Neuronal stem cell (in vitro differentiated cells): ENCODE data around the gene SPTBN5.

Source experiments
- DNase-seq: peaks from one replicate; pipeline ENCODE4 v3.0.0-alpha.2; 2013; ENCODE audit warnings: low spot score
- H2AFZ ChIP-seq: one replicate; pipeline ENCODE4 v1.6.1; 2013; ENCODE audit warnings: mild to moderate bottlenecking, low read length, inconsistent platforms
- H2AK5ac ChIP-seq: 2 replicates; pipeline ENCODE4 v1.6.1; 2013; ENCODE audit warnings: low read depth, mild to moderate bottlenecking, inconsistent platforms, low read length, moderate library complexity, mixed read lengths
- H2BK120ac ChIP-seq: 2 replicates; pipeline ENCODE4 v1.6.1; 2013; ENCODE audit warnings: low read depth, mild to moderate bottlenecking, inconsistent platforms, low read length, moderate library complexity, mixed read lengths
- H2BK12ac ChIP-seq: one replicate; pipeline ENCODE4 v1.6.1; 2013; ENCODE audit warnings: low read length, inconsistent platforms
- H2BK15ac ChIP-seq: 2 replicates; pipeline ENCODE4 v1.6.1; 2013; ENCODE audit warnings: mild to moderate bottlenecking, low read length, inconsistent platforms, mixed read lengths
- H2BK5ac ChIP-seq: one replicate; pipeline ENCODE4 v1.6.1; 2013; ENCODE audit warnings: inconsistent platforms, mild to moderate bottlenecking, low read length, moderate library complexity
- H3K14ac ChIP-seq: one replicate; pipeline ENCODE4 v1.6.1; 2013; ENCODE audit warnings: low read length, inconsistent platforms
- H3K18ac ChIP-seq: 2 replicates; pipeline ENCODE4 v1.6.1; 2013; ENCODE audit warnings: low read length, inconsistent platforms
- H3K23ac ChIP-seq: 2 replicates; pipeline ENCODE4 v1.6.1; 2013; ENCODE audit warnings: low read depth, mild to moderate bottlenecking, mixed read lengths, low read length, inconsistent platforms; ENCODE audit not compliant: poor library complexity
- H3K27ac ChIP-seq: replicated peaks from 3 replicates; pipeline ENCODE4 v1.5.1; 2013; ENCODE audit warnings: low read length, inconsistent platforms
- H3K27me3 ChIP-seq, 3 experiments: 2 replicates each; pipeline ENCODE4 v1.6.1; 2013; ENCODE audit warnings: low read length in 3 of 3, mild to moderate bottlenecking in 2 of 3, inconsistent platforms in 1 of 3, low read depth in 1 of 3, mixed read lengths in 1 of 3, moderate library complexity in 1 of 3; ENCODE audit not compliant: control insufficient read depth in 3 of 3, insufficient read depth in 3 of 3
- H3K36me3 ChIP-seq, 2 donors: replicated peaks in 1 of 2; 2 replicates each; pipeline ENCODE4 v1.6.1; 2013; ENCODE audit warnings: low read length in 2 of 2; ENCODE audit not compliant: control insufficient read depth in 2 of 2, insufficient read depth in 2 of 2
- H3K4ac ChIP-seq: 2 replicates; pipeline ENCODE4 v1.6.1; 2013; ENCODE audit warnings: inconsistent platforms, mild to moderate bottlenecking, low read length, moderate library complexity
- H3K4me1 ChIP-seq, 2 donors: 1 replicate in 1 of 2; 2 replicates in 1 of 2; pipeline ENCODE4 v1.6.1; 2013; ENCODE audit warnings: low read length in 2 of 2, low read depth in 1 of 2; ENCODE audit not compliant: control insufficient read depth in 2 of 2, insufficient read depth in 1 of 2
- H3K4me2 ChIP-seq: one replicate; pipeline ENCODE4 v1.6.1; 2013; ENCODE audit warnings: mild to moderate bottlenecking, low read length, inconsistent platforms; ENCODE audit not compliant: insufficient read depth, poor library complexity, severe bottlenecking
- H3K4me3 ChIP-seq, 2 donors: 2 replicates each; pipeline ENCODE4 v1.5.1; 2013; ENCODE audit warnings: low read length in 2 of 2, mild to moderate bottlenecking in 2 of 2, inconsistent platforms in 1 of 2, moderate library complexity in 1 of 2
- H3K79me1 ChIP-seq: one replicate; pipeline ENCODE4 v1.6.1; 2013; ENCODE audit warnings: low read depth, mild to moderate bottlenecking, inconsistent platforms, low read length, moderate library complexity
- H3K9ac ChIP-seq: one replicate; pipeline ENCODE4 v1.6.1; 2013; ENCODE audit warnings: mild to moderate bottlenecking, low read depth, low read length, inconsistent platforms; ENCODE audit not compliant: poor library complexity
- H3K9me3 ChIP-seq, 2 donors: replicated peaks in 1 of 2; 2 replicates each; pipeline versions ENCODE3 to v1.6.1; 2013; ENCODE audit warnings: low read length in 2 of 2, mild to moderate bottlenecking in 2 of 2, inconsistent platforms in 1 of 2, low read depth in 1 of 2, mixed read lengths in 1 of 2, moderate library complexity in 1 of 2; ENCODE audit not compliant: control insufficient read depth in 2 of 2, insufficient read depth in 1 of 2
- H4K8ac ChIP-seq: one replicate; pipeline ENCODE4 v1.6.1; 2013; ENCODE audit warnings: low read depth, mild to moderate bottlenecking, inconsistent platforms, low read length, moderate library complexity
- H4K91ac ChIP-seq: one replicate; pipeline ENCODE4 v1.6.1; 2013; ENCODE audit warnings: low read length, low read depth, mild to moderate bottlenecking, inconsistent platforms; ENCODE audit not compliant: poor library complexity
- WGBS, 2 donors: extraction: QIAGEN DNeasy Blood & Tissue Kit; methylation state at CpG; one replicate each; pipeline ENCODE4 v1.1.7; 2013; ENCODE audit warnings: missing lambda C conversion rate in 2 of 2, mixed read lengths in 1 of 2; ENCODE audit not compliant: insufficient read length in 2 of 2, insufficient replicate concordance in 1 of 2; ENCODE audit errors: extremely low coverage in 2 of 2; 5-methylcytosine and 5-hydroxymethylcytosine counted together

The SPTBN5 gene

DNA sequence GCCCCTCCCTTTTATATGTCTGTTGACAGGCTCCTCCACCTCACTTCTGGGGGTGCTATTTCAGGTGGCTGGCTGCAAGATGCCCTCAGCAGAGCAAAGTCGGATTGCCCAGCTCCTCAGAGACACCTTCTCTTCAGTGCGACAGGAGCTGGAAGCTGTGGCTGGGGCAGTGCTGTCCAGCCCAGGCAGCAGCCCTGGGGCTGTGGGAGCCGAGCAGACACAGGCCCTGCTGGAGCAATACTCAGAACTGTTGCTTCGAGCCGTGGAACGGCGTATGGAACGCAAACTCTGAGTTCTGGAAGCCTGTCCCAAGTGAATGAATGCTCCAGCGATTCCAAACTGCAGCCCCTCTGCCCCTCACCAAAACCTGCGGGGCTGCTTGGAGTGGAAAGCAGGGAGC is 68.7 kb downstream of the SPTBN5 start:
- H3K4me3 ChIP-seq = no peak overlapping the region
- no peak overlapping the region for H4K91ac ChIP-seq
- no peak overlapping the region for H2BK15ac ChIP-seq
- no peak overlapping the region for H3K14ac ChIP-seq
- H2AFZ ChIP-seq = no peak overlapping the region
- no peak overlapping the region for H3K18ac ChIP-seq
- peaks cover 3% of the 10 kb centered on the region for H3K79me1 ChIP-seq
- H2AK5ac ChIP-seq = no peak overlapping the region
- H3K27me3 ChIP-seq = no peaks in the 10 kb centered on the region
- no peak overlapping the region for H3K4ac ChIP-seq
- no peak overlapping the region for H2BK120ac ChIP-seq
- DNase-seq = no peak
- no CpG with 5 or more reads among the region's 10 CpGs for WGBS, 2 donors
- H3K9ac ChIP-seq = no peak overlapping the region
- peak overlapping the region; percentile 18 for H3K23ac ChIP-seq
- H3K9me3 ChIP-seq = no peaks in the 10 kb centered on the region
- H3K4me2 ChIP-seq = no peak overlapping the region
- H2BK5ac ChIP-seq = no peak overlapping the region
- no peak overlapping the region for H2BK12ac ChIP-seq
- no peak overlapping the region for H4K8ac ChIP-seq
- H3K27ac ChIP-seq = no peak overlapping the region
- peaks cover 14 to 58% of the 10 kb centered on the region in 2 donors for H3K36me3 ChIP-seq
- peaks cover 8% of the 10 kb centered on the region in 2 donors for H3K4me1 ChIP-seq

DNA sequence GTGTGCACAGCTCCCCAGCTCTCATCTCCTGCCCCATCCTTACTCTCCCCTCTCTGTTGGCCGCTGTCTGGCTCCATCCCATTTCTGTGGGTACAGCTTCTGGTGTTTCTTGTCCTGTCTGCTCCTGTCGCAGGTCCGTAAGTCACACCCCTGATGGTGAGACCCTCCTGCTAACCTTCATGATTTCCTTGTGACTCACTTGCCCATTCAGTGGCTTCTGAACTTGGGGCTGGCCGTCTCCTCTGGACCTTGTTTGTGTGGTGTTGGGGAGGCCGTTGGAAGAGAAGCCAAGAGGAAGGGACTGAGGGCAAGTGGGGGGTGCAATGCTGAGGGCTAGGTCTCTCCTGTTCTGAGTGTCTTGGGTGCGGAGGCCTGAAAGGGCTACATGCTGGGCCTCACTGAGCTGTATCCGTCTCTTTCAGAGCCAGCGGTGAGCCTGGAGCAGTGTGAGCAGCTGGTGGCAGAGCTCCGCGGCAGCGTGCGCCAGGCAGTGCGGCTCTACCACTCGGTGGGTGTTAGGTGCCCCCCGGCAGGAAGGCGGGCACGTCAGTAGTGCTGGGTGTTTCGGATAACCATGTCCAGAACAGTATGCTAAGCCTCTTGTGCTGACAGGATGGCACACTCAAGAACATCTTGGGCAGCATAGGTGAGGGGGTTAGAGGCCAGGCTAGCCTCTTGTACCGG is 69.6 kb downstream of the SPTBN5 start:
- Histone ChIP-seq H3K27me3 (no peaks in the 10 kb centered on the region), H3K36me3 (peaks cover 15 to 57% of the 10 kb centered on the region in 2 donors)
- WGBS, 2 donors = no CpG with 5 or more reads among the region's 19 CpGs

GRCh38 chr15:41823502-41823901 is 70.4 kb downstream of the SPTBN5 start:
- peak overlapping the region; percentile 39 for H2BK5ac ChIP-seq
- H2BK12ac ChIP-seq = no peak overlapping the region
- H3K23ac ChIP-seq = no peak overlapping the region
- no peak overlapping the region for H3K14ac ChIP-seq
- H3K4me3 ChIP-seq = no peak overlapping the region
- no peak overlapping the region for H3K27ac ChIP-seq
- peaks cover 21 to 64% of the 10 kb centered on the region in 2 donors for H3K36me3 ChIP-seq
- no peaks in the 10 kb centered on the region for H3K9me3 ChIP-seq
- H3K27me3 ChIP-seq = no peaks in the 10 kb centered on the region
- no peak overlapping the region for H2AK5ac ChIP-seq
- H2BK120ac ChIP-seq = no peak overlapping the region
- no peak overlapping the region for H3K9ac ChIP-seq
- DNase-seq = no peak
- H2BK15ac ChIP-seq = no peak overlapping the region
- H4K91ac ChIP-seq = no peak overlapping the region
- H3K4me1 ChIP-seq = peaks cover 1 to 2% of the 10 kb centered on the region in 2 donors
- WGBS, 2 donors = no CpG with 5 or more reads among the region's 11 CpGs
- no peak overlapping the region for H4K8ac ChIP-seq
- no peak overlapping the region for H2AFZ ChIP-seq
- peak overlapping the region; percentile 52 for H3K18ac ChIP-seq
- H3K79me1 ChIP-seq = no peaks in the 10 kb centered on the region
- H3K4ac ChIP-seq = no peak overlapping the region
- H3K4me2 ChIP-seq = no peak overlapping the region

More for the DNA sequence above, 69.6 kb downstream of the SPTBN5 start:
- H3K14ac ChIP-seq = no peak overlapping the region
- H3K79me1 ChIP-seq = no peaks in the 10 kb centered on the region
- no peak overlapping the region for H2BK15ac ChIP-seq
- H3K4me2 ChIP-seq = no peak overlapping the region
- no peak overlapping the region for H3K23ac ChIP-seq
- H3K9ac ChIP-seq = no peak overlapping the region
- H3K18ac ChIP-seq = no peak overlapping the region
- no peak overlapping the region for H2BK5ac ChIP-seq
- H4K8ac ChIP-seq = no peak overlapping the region
- no peak overlapping the region for H3K27ac ChIP-seq
- no peak overlapping the region for H4K91ac ChIP-seq
- H3K9me3 ChIP-seq = no peaks in the 10 kb centered on the region
- no peak overlapping the region for H2AK5ac ChIP-seq
- H2BK12ac ChIP-seq = no peak overlapping the region
- H2AFZ ChIP-seq = no peak overlapping the region
- peaks cover 5 to 8% of the 10 kb centered on the region in 2 donors for H3K4me1 ChIP-seq
- H3K4me3 ChIP-seq = no peak overlapping the region
- no peak overlapping the region for H2BK120ac ChIP-seq
- no peak for DNase-seq
- H3K4ac ChIP-seq = no peak overlapping the region

DNA sequence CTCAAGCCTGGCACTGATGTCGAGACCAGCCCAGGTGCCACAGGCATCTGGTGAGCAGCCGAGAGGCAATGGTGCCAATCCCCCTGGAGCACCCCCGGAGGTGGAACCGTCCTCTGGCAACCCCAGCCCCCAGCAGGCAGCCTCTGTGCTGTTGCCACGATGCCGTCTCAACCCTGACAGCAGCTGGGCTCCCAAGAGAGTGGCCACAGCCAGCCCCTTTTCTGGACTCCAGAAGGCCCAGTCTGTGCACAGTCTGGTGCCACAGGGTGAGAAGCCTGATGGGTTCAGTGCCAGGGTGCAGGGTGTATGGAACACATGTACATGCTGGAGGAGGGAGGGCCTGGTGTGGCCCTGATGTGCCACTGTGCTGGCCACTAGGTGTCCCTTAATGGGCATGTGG is 70.9 kb downstream of the SPTBN5 start:
- Histone ChIP-seq H2BK120ac (no peak overlapping the region), H3K14ac (no peak overlapping the region), H3K27ac (no peak overlapping the region), H2BK5ac (peak overlapping the region; percentile 39), H3K9ac (no peak overlapping the region), H4K91ac (no peak overlapping the region), H3K27me3 (no peaks in the 10 kb centered on the region), H2BK12ac (no peak overlapping the region), H3K36me3 (peaks cover 23 to 70% of the 10 kb centered on the region in 2 donors), H4K8ac (no peak overlapping the region), H3K18ac (no peak overlapping the region), H2AFZ (no peak overlapping the region), H3K4me1 (peaks cover 0 to 1% of the 10 kb centered on the region in 2 donors), H3K4me3 (no peak overlapping the region), H2AK5ac (no peak overlapping the region), H3K4me2 (no peak overlapping the region), H3K9me3 (no peaks in the 10 kb centered on the region), H3K4ac (no peak overlapping the region), H2BK15ac (no peak overlapping the region), H3K23ac (peak overlapping the region; percentile 49), H3K79me1 (no peaks in the 10 kb centered on the region)
- no CpG with 5 or more reads among the region's 6 CpGs for WGBS, 2 donors
- DNase-seq = no peak
